ENCODE measurements around the gene NCOA7. TPM values are rescaled to one million over a fixed set of nuclear protein-coding genes. Genes with fewer than 3 reads are reported as not detected.

The NCOA7 gene
- total RNA-seq, 2 experiments from 2014 or later: 43.2 to 53.1 TPM

DNA sequence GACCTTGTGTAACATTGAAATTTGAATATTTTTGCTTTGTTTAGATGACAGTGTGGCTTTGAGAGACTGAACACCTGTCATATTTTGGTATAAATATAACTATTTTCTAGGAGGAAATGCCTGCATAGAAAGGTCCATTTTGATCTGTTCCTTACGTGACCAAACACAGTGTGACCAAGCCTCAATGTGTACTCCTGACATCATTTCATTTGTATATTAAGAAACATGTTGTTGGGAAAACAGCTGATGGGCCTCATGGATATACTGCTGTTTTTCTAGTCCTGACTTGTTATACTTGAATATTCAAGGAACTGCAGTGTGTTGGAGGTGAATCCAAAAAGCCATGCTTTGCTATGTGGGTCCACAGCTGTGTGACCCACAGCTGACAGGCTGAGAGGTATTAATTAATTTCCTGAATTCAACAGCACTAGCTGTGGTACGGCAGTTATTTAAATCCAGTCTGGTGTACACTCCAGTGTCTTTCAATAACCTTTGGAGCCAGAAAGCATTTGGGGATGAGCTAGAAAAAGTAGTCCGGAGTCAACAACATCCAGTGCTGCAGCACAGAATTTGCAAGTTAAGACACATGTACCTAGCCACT is 18.9 kb downstream of the NCOA7 start:
- H3K27ac Mint-ChIP-seq: no peak overlapping the region
- POLR2A ChIA-PET: no interaction called here
- no peaks in the 10 kb centered on the region for H3K27me3 Mint-ChIP-seq
- peaks cover 53% of the 10 kb centered on the region for H3K4me1 Mint-ChIP-seq
- no peak for DNase-seq
- H3K36me3 Mint-ChIP-seq (ENCODE audit: low read depth): peaks cover 39% of the 10 kb centered on the region
- no peak overlapping the region for H3K4me3 Mint-ChIP-seq
- CTCF ChIA-PET: interaction anchor here (1.0 to 1.3 kb wide), 3 partner anchors 16 to 95 kb away, joined by 3 to 4 read pairs (median 3); no protein-coding TSS in a partner anchor
- H3K9me3 Mint-ChIP-seq: no peaks in the 10 kb centered on the region

DNA sequence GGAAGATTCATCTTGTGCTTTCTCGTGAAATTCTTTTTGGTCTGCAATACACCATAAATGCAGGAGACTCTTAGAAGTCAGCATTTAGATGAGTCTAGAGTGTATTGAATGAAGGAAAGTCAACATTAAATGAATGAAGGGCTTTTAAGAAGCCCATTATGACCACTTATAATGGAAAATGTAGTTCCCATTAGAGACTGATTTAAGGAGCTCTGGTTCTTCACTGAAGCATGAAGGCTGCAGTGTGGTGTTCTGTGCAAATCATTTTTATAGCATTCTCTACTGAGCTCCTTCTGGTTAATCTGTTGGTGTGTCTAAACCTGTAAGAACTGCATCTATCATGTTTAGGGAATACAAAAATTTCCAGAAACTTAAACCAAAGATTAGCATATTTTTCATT is 19.7 kb downstream of the NCOA7 start:
- DNase-seq: no peak
- CTCF ChIA-PET: interaction anchor here (1.0 to 1.3 kb wide), 3 partner anchors 15 to 95 kb away, joined by 3 to 4 read pairs (median 3); no protein-coding TSS in a partner anchor
- no peaks in the 10 kb centered on the region for H3K27me3 Mint-ChIP-seq
- no peak overlapping the region for H3K27ac Mint-ChIP-seq
- H3K4me3 Mint-ChIP-seq: no peak overlapping the region
- POLR2A ChIA-PET: no interaction called here
- H3K36me3 Mint-ChIP-seq (ENCODE audit: low read depth): peaks cover 42% of the 10 kb centered on the region
- H3K4me1 Mint-ChIP-seq: peaks cover 55% of the 10 kb centered on the region
- no peaks in the 10 kb centered on the region for H3K9me3 Mint-ChIP-seq

DNA sequence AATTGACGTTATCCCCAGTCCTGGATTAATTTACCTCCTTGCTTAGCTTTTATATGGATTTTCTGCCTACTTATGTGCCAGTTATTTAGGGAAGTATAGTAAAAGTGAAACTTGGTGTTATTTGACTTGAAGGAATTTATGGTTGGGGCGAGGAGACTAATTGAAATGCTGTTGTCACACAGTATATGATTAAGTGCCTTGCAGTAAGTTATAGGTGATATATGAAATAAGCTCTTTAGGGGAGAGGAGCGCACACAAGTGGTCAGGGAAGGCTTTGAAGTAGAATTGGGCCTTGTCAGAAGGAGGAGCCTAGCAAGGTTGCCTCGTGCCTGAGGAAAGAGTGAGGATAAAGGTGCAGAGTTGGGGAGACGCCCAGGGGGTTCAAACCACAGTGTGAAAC is 20.5 kb downstream of the NCOA7 start:
- POLR2A ChIA-PET: no interaction called here
- Mint-ChIP-seq H3K36me3 (ENCODE audit: low read depth) (peaks cover 44% of the 10 kb centered on the region), H3K9me3 (no peaks in the 10 kb centered on the region), H3K27me3 (no peaks in the 10 kb centered on the region), H3K27ac (no peak overlapping the region), H3K4me1 (peaks cover 51% of the 10 kb centered on the region), H3K4me3 (no peak overlapping the region)
- no peak for DNase-seq
- CTCF ChIA-PET: interaction anchor here (0.7 to 1.2 kb wide), 3 partner anchors 12 to 89 kb away, joined by 3 read pairs; no protein-coding TSS in a partner anchor

DNA sequence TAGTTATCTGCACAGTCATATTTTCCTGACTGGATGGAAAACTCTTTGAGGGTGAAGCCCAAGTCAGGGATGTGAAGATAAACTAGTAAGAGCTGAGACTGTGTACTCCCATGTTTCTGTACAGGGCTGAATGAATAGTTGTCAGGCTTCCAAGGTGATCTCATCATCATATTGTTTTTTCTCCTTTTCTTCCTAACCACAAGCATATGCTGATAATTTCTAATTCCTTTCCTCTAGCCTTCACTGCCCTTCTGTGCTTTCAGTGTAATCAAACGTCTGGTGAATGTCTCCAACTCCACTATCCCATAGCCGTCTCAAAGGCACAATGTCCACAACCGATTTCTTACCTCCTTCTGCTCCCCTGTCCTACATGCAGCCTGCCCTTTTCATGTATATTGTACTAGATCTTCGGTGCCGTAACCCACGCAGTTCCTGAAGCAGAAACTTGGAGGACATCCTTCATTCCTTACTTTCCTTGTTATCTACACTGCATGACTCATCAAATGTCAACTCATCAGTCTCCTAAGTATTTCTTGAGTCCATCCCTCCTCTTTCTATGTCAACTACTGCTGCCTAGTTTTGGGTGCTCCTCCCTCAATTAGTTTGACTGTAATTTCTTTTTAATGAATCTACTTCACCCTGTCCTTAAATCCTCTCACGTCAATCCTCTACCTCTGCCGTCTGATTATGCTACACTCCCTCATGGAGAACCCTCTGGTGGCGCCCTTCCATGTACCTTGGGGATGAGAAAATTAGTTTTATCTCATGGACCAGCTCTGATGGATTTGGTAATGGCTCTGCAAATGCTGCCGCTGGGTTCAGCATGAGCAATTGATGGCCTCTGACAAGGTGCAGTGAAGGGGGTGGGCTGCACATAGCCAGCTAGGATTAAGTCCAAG is 21.9 kb downstream of the NCOA7 start:
- Mint-ChIP-seq H3K27me3 (no peaks in the 10 kb centered on the region), H3K4me1 (peaks cover 41% of the 10 kb centered on the region), H3K36me3 (ENCODE audit: low read depth) (peaks cover 48% of the 10 kb centered on the region), H3K4me3 (no peak overlapping the region), H3K9me3 (no peaks in the 10 kb centered on the region), H3K27ac (peak overlapping the region; percentile 43)
- POLR2A ChIA-PET: no interaction called here
- DNase-seq: no peak
- CTCF ChIA-PET: interaction anchor here (0.6 to 1.2 kb wide), 3 partner anchors 87 to 1173 kb away, joined by 3 to 4 read pairs (median 3); no protein-coding TSS in a partner anchor

DNA sequence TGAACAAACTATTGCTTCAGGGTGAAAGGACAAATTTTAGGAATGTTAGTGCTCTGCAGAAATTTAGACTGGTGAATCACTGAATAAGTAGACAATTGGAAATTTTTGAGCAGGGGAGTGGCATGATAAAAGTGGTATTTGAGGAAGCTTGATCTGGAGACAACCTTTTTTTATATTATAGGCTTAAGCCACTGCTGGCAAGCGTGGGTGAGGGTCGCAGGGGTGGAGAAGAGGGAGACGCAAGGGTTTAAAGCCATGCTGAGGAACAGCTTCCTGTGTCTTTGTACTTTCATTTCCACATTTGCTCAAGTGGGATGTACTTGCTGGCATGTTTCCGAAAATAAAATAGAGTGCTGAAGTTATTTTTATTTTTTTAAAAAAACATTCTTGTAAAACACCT is 23.7 kb downstream of the NCOA7 start:
- peaks cover 39% of the 10 kb centered on the region for H3K4me1 Mint-ChIP-seq
- no peak for DNase-seq
- no peaks in the 10 kb centered on the region for H3K27me3 Mint-ChIP-seq
- H3K9me3 Mint-ChIP-seq: no peaks in the 10 kb centered on the region
- H3K4me3 Mint-ChIP-seq: no peak overlapping the region
- CTCF ChIA-PET: interaction anchor here (1.0 kb wide), 1 partner anchor 24 kb away, joined by 3 read pairs; the partner anchor contains the start of gene NCOA7
- H3K27ac Mint-ChIP-seq: no peak overlapping the region
- POLR2A ChIA-PET: interaction anchor here (0.7 kb wide), 1 partner anchor 107 kb away, joined by 3 read pairs; no protein-coding TSS in a partner anchor
- peaks cover 48% of the 10 kb centered on the region for H3K36me3 Mint-ChIP-seq (ENCODE audit: low read depth)

DNA sequence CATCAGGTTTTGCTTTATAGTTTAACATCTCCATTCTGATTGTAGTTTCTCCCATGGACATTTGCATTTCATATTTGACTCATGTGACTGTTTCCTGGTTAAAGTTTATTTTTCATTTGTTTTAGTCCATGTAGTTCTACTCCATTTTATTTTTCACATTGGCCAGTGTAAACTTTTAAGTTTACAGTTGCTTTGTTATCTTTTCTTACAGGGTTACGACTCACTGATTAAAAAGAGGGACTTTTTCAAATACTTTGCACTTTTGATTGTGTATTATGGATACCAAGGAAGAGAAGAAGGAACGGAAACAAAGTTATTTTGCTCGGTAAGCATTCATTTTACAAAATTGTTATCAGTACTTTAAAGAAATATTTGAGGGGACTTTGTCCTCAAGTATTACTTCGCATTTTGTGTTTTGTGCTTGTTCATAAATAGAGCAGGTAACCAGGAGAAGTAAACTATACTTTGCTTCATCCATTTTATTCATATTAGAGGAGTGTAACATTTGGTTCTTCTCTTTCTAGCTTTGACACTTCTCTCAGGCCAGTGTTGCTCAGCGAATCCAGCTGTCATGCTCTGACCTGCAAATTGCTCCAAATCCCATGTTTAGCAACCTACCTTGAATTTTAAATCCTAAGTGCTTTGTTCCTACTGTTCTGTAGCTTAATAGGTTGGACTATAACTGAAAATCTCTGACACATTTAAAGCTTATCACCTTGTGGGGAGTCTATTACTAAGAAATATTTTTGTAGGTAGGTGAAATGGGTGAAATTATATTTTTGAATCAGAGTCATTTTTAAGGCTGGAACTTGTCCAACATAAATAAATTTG is 24.5 kb downstream of the NCOA7 start:
- Mint-ChIP-seq H3K36me3 (ENCODE audit: low read depth) (peaks cover 52% of the 10 kb centered on the region), H3K27ac (no peak overlapping the region), H3K4me3 (no peak overlapping the region), H3K9me3 (no peaks in the 10 kb centered on the region), H3K4me1 (peaks cover 40% of the 10 kb centered on the region), H3K27me3 (no peaks in the 10 kb centered on the region)
- POLR2A ChIA-PET: no interaction called here
- CTCF ChIA-PET: interaction anchor here (1.0 to 1.5 kb wide), 2 partner anchors 19 to 25 kb away, joined by 3 to 4 read pairs; partner anchors contain the start of gene NCOA7
- no peak for DNase-seq

DNA sequence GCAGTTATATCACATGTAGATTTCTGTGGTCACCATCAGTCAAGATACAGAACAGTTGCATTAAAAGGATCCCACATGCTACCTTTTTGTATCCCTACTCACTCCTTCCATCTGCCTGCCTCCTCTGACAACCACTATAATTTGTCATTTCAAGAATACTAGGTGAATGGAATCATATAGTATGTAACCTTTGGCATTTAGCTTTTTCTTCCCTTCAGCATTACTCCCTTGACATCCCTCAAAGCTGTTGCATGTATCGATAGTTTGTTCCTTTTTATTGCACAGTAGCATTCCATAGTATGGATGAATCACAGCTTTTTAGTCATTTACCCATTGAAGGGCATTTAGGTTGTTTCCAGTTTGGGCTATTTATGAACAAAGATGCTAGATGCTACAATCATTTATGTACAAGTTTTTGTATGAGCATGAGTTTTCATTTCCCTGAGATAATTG is 26.1 kb downstream of the NCOA7 start:
- no peaks in the 10 kb centered on the region for H3K9me3 Mint-ChIP-seq
- H3K27me3 Mint-ChIP-seq: no peaks in the 10 kb centered on the region
- peaks cover 36% of the 10 kb centered on the region for H3K4me1 Mint-ChIP-seq
- H3K4me3 Mint-ChIP-seq: no peak overlapping the region
- POLR2A ChIA-PET: no interaction called here
- H3K27ac Mint-ChIP-seq: no peak overlapping the region
- no peak for DNase-seq
- H3K36me3 Mint-ChIP-seq (ENCODE audit: low read depth): peaks cover 62% of the 10 kb centered on the region
- CTCF ChIA-PET: interaction anchor here (0.5 to 1.5 kb wide), 2 partner anchors 14 to 17 kb away, joined by 3 to 4 read pairs; no protein-coding TSS in a partner anchor

DNA sequence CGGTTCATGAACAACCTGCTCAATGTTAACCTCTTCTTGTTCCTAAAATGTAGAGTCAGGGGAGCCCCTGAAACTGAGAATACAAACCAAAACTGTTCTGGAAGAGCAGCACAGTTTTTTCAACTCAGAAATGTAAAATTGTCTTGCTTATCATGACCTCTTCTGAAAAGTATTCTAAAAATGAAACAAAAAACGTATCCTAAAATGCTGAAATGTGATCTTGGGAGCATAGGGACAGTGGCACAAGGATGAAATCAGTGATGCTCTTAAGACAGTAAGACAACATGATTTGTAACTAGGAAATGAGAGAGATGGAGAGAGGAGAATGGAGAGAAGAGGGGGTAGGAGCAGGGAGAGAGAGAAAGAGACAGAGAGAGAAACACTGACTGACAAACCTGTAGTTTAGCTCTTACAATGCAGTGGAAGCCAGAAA is 27.5 kb downstream of the NCOA7 start:
- Mint-ChIP-seq H3K36me3 (ENCODE audit: low read depth) (peaks cover 54% of the 10 kb centered on the region), H3K9me3 (no peaks in the 10 kb centered on the region), H3K4me1 (peaks cover 35% of the 10 kb centered on the region), H3K4me3 (no peak overlapping the region), H3K27ac (peak overlapping the region; percentile 51), H3K27me3 (no peaks in the 10 kb centered on the region)
- CTCF ChIA-PET: interaction anchor here (0.9 kb wide), 1 partner anchor 145 kb away, joined by 3 read pairs; no protein-coding TSS in a partner anchor
- no peak for DNase-seq
- POLR2A ChIA-PET: no interaction called here

DNA sequence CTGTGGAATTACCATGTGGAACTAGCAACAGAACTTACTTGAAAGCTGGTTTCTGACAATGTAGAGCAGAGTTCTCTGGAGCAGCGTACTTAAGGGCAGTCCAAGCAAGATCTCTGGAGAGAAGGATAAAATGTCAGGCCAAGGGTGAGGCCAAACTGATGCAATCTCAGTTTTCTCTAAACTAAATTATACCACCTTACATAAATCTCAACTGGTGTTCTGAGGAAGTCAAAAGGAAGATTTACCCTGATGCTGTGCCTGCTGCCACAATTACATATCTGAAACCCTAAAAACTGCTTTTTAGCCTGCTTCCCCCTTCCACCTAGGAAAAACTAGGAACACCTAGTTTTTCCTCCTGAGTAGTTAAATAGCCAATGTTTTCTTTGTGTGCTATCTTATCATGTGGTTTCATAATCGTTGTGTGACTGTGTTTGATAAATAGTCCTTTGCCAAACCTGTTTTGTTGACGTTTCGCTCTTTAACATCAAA is 28.1 kb downstream of the NCOA7 start:
- H3K27ac Mint-ChIP-seq: no peak overlapping the region

DNA sequence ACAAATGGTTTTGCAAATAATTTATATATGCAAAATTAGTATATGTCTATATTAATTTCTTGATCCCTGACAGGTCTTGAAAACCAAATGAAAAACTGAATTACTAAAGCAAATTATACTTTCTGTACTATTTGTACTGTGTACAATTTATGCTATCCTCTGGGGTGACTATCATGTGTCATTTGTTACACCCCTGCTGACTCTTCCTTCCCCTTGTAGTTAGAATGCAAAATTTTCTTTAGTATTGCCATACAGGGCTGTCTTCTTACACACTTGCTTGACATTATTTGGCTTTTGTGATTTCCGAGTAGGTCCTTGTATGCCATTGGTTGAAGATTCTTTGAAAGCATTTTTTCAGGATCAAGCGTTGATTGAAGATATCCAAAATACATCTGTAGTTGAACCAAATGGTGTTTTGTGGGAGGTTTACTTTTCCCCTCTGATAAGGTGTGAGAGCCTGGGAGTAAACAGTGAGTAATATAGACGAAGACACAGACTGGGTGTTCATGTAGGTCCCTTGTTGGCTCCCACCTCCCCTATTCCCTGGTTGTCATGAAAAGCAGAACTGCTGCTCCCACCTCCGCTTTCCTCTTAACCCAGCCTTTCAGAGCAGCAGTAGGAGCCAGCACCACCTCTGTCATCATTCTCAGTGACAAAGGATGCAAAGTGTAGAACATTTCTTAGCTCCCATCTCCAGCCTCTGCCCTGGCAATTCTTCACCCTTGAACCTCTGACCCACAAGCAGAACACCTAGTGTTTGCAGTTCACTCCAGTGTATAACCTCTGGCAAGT is 29.0 kb downstream of the NCOA7 start:
- Mint-ChIP-seq H3K27me3 (no peaks in the 10 kb centered on the region), H3K36me3 (ENCODE audit: low read depth) (peaks cover 51% of the 10 kb centered on the region), H3K4me1 (peaks cover 29% of the 10 kb centered on the region), H3K27ac (no peak overlapping the region), H3K4me3 (no peak overlapping the region), H3K9me3 (no peaks in the 10 kb centered on the region)
- POLR2A ChIA-PET: no interaction called here
- DNase-seq: no peak
- CTCF ChIA-PET: interaction anchor here (1.7 kb wide), 1 partner anchor 11 kb away, joined by 5 read pairs; no protein-coding TSS in a partner anchor

More for the DNA sequence above, 28.1 kb downstream of the NCOA7 start:
- Mint-ChIP-seq H3K4me3 (no peak overlapping the region), H3K36me3 (ENCODE audit: low read depth) (peaks cover 54% of the 10 kb centered on the region), H3K27me3 (no peaks in the 10 kb centered on the region), H3K4me1 (peaks cover 35% of the 10 kb centered on the region), H3K9me3 (no peaks in the 10 kb centered on the region)
- ChIA-PET POLR2A (no interaction called here), CTCF (no interaction called here)
- DNase-seq: no peak

DNA sequence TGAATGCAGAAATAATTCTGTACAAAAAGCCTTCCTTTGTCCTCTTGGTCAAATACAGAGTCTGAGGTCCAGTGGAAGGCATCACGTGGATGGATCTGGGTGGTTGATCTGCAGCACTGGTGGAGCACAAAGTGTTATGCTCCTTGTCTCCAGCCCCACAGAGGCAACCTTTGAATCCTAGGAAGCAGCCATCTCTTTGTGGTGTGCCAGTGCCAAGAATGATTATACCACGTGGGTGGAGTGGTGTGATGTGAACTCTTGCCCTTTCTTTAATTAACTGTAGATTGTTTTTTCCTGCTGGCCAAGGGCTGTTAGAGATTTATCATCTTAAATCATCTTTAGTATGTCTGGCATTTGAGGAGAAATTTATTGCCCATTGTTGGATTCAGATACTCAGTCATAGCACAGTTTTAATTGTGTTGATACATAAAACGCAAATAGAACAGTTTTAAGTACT is 31.1 kb downstream of the NCOA7 start:
- Mint-ChIP-seq H3K4me1 (peaks cover 30% of the 10 kb centered on the region), H3K4me3 (no peak overlapping the region), H3K36me3 (ENCODE audit: low read depth) (peaks cover 45% of the 10 kb centered on the region), H3K9me3 (peaks cover 3% of the 10 kb centered on the region), H3K27ac (peak overlapping the region; percentile 13), H3K27me3 (no peaks in the 10 kb centered on the region)
- POLR2A ChIA-PET: no interaction called here
- no peak for DNase-seq
- CTCF ChIA-PET: no interaction called here
